Measurements from ENCODE around the gene ATP6V1E1.

ATP6V1E1 gene

GRCh38 chr22:17639247-17639741 lies 10.7 kb upstream of the ATP6V1E1 start:
- TF ChIP-seq ZNF19 (tag by site-specific recombination; IDR thresholded peaks at IDR 0.05; ENCODE audit: low read depth) (no peak), SP3 (tag by site-specific recombination; IDR thresholded peaks at IDR 0.05) (0 out of 2 replicates have a peak, but pooled peaks have one; percentile 9), PRDM1 (tag by site-specific recombination; IDR thresholded peaks at IDR 0.05) (peak; percentile 32; the same call in 1 of the 2 replicates), ZNF366 (tag by site-specific recombination; conservative IDR thresholded peaks at IDR 0.05) (no peak)
- peak overlapping the region; percentile 90 for H3K4me3 ChIP-seq (ENCODE audit: low read depth, low read length)
- H3K9me3 ChIP-seq (ENCODE audit: control insufficient read depth, insufficient read depth, low read depth, low read length): no peaks in the 10 kb centered on the region
- H3K27ac ChIP-seq (ENCODE audit: extremely low read depth, low read depth, low read length): peak overlapping the region; percentile 87
- 0 out of 2 replicates have a peak, but pooled peaks cover 2% of the 10 kb centered on the region for H3K4me1 ChIP-seq (ENCODE audit: control insufficient read depth, insufficient read depth, low read length)
- no peaks in the 10 kb centered on the region; a peak in 1 of 3 replicates for H3K36me3 ChIP-seq (ENCODE audit: control insufficient read depth in 2 of 2, insufficient read depth in 1 of 2, low read length in 2 of 2)
- ChIA-PET POLR2A (interaction anchor here (0.6 to 1.6 kb wide), 14 partner anchors 10 to 468 kb away, joined by 3 to 8 read pairs (median 4); partner anchors contain the start of genes ATP6V1E1 and PEX26), CTCF (interaction anchor here (0.5 to 0.7 kb wide), 3 partner anchors 42 to 337 kb away, joined by 3 to 5 read pairs (median 3); no protein-coding TSS in a partner anchor)

- Histone ChIP-seq H3K27ac (ENCODE audit: extremely low read depth, low read depth, low read length) (peak within 1 kb of the TSS; percentile 87), H3K9me3 (ENCODE audit: control insufficient read depth, insufficient read depth, low read depth, low read length) (no peaks in the 10 kb centered on the region), H3K4me1 (ENCODE audit: control insufficient read depth, insufficient read depth, low read length) (0 out of 2 replicates have a peak, but pooled peaks cover 2% of the 10 kb centered on the region), H3K36me3 (ENCODE audit: control insufficient read depth in 2 of 2, insufficient read depth in 1 of 2, low read length in 2 of 2) (no peaks in the 10 kb centered on the region; a peak in 1 of 3 replicates), H3K4me3 (ENCODE audit: low read depth, low read length) (peak within 1 kb of the TSS; percentile 90)
- ChIA-PET CTCF (interaction anchor here (0.5 to 0.6 kb wide), 3 partner anchors 41 to 437 kb away, joined by 3 read pairs; no protein-coding TSS in a partner anchor), POLR2A (interaction anchor here (0.6 to 1.6 kb wide), 14 partner anchors 9 to 467 kb away, joined by 3 to 8 read pairs (median 4); partner anchors contain the start of genes ATP6V1E1 and PEX26)
- peak; percentile 75 for TF ChIP-seq KLF17 (tag by site-specific recombination; IDR thresholded peaks at IDR 0.05)
- no peak for TF ChIP-seq ZNF16 (tag by site-specific recombination; IDR thresholded peaks at IDR 0.05; ENCODE audit: low read depth)
- 0 out of 2 replicates have a peak, but pooled peaks have one; percentile 11 for TF ChIP-seq REPIN1 (tag by site-specific recombination; IDR thresholded peaks at IDR 0.05; ENCODE audit: low read depth)
- peak; percentile 37; the same call in 1 of the 2 replicates for TF ChIP-seq KLF9 (tag by site-specific recombination; IDR thresholded peaks at IDR 0.05; ENCODE audit: low read depth)
- TF ChIP-seq ZNF398 (tag by site-specific recombination; IDR thresholded peaks at IDR 0.05): no peak
- peak; percentile 75 for TF ChIP-seq PRDM10 (tag by site-specific recombination; IDR thresholded peaks at IDR 0.05)
- TF ChIP-seq ZNF473 (tag by site-specific recombination; IDR thresholded peaks at IDR 0.05): no peak
- no peak for TF ChIP-seq ZNF830 (tag by site-specific recombination; IDR thresholded peaks at IDR 0.05; ENCODE audit: low read depth)
- TF ChIP-seq KLF16 (tag by site-specific recombination; IDR thresholded peaks at IDR 0.05): peak; percentile 46; the same call in 1 of the 2 replicates
- peak; percentile 95; the same call in 1 of the 2 replicates for TF ChIP-seq ZNF600 (tag by site-specific recombination; IDR thresholded peaks at IDR 0.05)
- no peak for TF ChIP-seq ZFP3 (tag by site-specific recombination; IDR thresholded peaks at IDR 0.05; ENCODE audit: low read depth)
- no peak for TF ChIP-seq BCL6B (tag by site-specific recombination; IDR thresholded peaks at IDR 0.05)
- TF ChIP-seq ZNF19 (tag by site-specific recombination; IDR thresholded peaks at IDR 0.05; ENCODE audit: low read depth): no peak
- peak; percentile 83; the same call in 1 of the 2 replicates for TF ChIP-seq BCL11B (tag by site-specific recombination; IDR thresholded peaks at IDR 0.05; ENCODE audit: low read depth)
- TF ChIP-seq ZNF501 (tag by site-specific recombination; IDR thresholded peaks at IDR 0.05): peak; percentile 59
- TF ChIP-seq ZNF335 (tag by site-specific recombination; conservative IDR thresholded peaks at IDR 0.05): peak; percentile 89
- TF ChIP-seq ZNF24 (tag by site-specific recombination; IDR thresholded peaks at IDR 0.05): 0 out of 2 replicates have a peak, but pooled peaks have one; percentile 35
- TF ChIP-seq ZSCAN23 (tag by site-specific recombination; IDR thresholded peaks at IDR 0.05): peak; percentile 44; the same call in 1 of the 2 replicates
- peak; percentile 93 for TF ChIP-seq YY1 (tag by site-specific recombination; IDR thresholded peaks at IDR 0.05)
- TF ChIP-seq ZNF10 (tag by site-specific recombination; IDR thresholded peaks at IDR 0.05): no peak
- TF ChIP-seq ZNF660 (tag by site-specific recombination; IDR thresholded peaks at IDR 0.05): 0 out of 2 replicates have a peak, but pooled peaks have one; percentile 31
- peak; percentile 96 for TF ChIP-seq ZBTB21 (tag by site-specific recombination; IDR thresholded peaks at IDR 0.05)
Measured at GRCh38 chr22:17638432-17639246, 10.1 kb upstream of the ATP6V1E1 start, which contains the start of gene BCL2L13. BCL2L13 (plus strand) TSS chr22:17638757; CDS start chr22:17655712, 16,955 bp downstream.
